Neutrophil (primary cell): ENCODE data around the gene ZDHHC14.

ENCODE experiments used
- H3K27ac ChIP-seq: fragments of 200-600 bp; sonication (generic); 2 replicates; pipeline ENCODE4 v1.5.1; 2016; ENCODE audit warnings: mild to moderate bottlenecking, moderate library complexity
- H3K27me3 ChIP-seq: fragments of 200-600 bp; sonication (generic); 2 replicates; pipeline ENCODE4 v1.6.0; 2016; ENCODE audit warnings: mild to moderate bottlenecking
- H3K36me3 ChIP-seq: fragments of 200-600 bp; sonication (generic); 2 replicates; pipeline ENCODE4 v1.5.1; 2017
- H3K4me1 ChIP-seq, 2 experiments: fragments of 200-600 bp in 1 of 2; sonication (generic) in 1 of 2; 1 replicate in 1 of 2; 2 replicates in 1 of 2; pipeline versions ENCODE4 v1.5.1 to v1.6.1; 2013 to 2016; ENCODE audit warnings: low read depth in 1 of 2, low read length in 1 of 2, mild to moderate bottlenecking in 1 of 2, moderate library complexity in 1 of 2; ENCODE audit not compliant: control insufficient read depth in 1 of 2, insufficient read depth in 1 of 2
- H3K4me3 ChIP-seq, 2 experiments: fragments of 200-600 bp in 1 of 2; sonication (generic) in 1 of 2; 1 replicate in 1 of 2; 2 replicates in 1 of 2; pipeline ENCODE4 v1.5.1; 2013 to 2016; ENCODE audit warnings: low read depth in 1 of 2, low read length in 1 of 2, mild to moderate bottlenecking in 1 of 2, moderate library complexity in 1 of 2
- H3K9me3 ChIP-seq: fragments of 200-600 bp; sonication (generic); 2 replicates; pipeline ENCODE4 v1.5.1; 2016
- TF ChIP-seq, protein P1 (sequence below): fragments of 200-600 bp; sonication (generic); IDR thresholded peaks from 2 replicates; pipeline ENCODE4 v1.5.1; 2016; ENCODE audit warnings: antibody characterized with exemption

Gene ZDHHC14

DNA sequence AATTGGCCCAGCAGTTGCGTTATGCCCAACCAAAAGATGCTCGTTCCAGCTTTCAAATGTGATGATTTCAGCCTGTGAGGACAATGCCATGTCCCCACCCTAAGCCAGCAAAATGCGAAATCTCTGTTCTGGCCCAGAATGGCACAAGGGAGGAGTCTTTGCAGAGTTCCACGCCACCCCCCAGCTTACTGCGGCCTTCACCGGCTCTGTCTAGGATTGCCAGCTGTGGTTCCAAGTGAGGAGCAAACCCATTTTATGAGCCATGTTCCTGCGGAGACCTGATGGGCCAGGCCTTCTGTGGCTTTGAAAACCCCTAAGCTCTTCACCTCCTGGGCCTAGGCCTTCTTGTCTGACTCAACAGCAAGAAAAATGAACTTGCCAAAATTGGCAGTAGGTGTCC lies 295.3 kb downstream of the ZDHHC14 start:
- Histone ChIP-seq H3K4me3 (no peak overlapping the region), H3K27me3 (peaks cover 3% of the 10 kb centered on the region), H3K4me1 (no peaks in the 10 kb centered on the region), H3K27ac (no peak overlapping the region), H3K36me3 (no peaks in the 10 kb centered on the region), H3K9me3 (no peaks in the 10 kb centered on the region)
- TF ChIP-seq, protein P1, sequence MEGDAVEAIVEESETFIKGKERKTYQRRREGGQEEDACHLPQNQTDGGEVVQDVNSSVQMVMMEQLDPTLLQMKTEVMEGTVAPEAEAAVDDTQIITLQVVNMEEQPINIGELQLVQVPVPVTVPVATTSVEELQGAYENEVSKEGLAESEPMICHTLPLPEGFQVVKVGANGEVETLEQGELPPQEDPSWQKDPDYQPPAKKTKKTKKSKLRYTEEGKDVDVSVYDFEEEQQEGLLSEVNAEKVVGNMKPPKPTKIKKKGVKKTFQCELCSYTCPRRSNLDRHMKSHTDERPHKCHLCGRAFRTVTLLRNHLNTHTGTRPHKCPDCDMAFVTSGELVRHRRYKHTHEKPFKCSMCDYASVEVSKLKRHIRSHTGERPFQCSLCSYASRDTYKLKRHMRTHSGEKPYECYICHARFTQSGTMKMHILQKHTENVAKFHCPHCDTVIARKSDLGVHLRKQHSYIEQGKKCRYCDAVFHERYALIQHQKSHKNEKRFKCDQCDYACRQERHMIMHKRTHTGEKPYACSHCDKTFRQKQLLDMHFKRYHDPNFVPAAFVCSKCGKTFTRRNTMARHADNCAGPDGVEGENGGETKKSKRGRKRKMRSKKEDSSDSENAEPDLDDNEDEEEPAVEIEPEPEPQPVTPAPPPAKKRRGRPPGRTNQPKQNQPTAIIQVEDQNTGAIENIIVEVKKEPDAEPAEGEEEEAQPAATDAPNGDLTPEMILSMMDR, result no peak

DNA sequence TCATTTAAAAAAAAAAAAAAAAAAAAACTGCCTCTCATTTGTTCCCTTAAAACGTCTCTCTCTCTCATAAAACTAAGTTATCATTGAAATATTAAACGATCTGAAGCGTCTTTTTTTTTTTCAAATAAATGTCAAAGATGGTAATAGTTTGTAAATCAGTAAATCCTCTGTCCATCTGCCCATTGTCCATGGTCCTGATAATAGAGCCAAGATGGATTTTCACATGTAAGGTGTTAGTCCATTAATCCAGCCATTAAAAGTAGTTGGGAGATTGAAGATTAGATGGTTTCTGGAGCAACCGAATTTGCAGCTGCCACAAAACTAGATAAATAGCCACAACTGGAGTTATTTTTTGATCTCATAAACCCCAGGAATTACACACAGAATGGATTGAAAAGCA lies 296.2 kb downstream of the ZDHHC14 start:
- TF ChIP-seq, protein P1, result no peak
- no peaks in the 10 kb centered on the region for H3K9me3 ChIP-seq

DNA sequence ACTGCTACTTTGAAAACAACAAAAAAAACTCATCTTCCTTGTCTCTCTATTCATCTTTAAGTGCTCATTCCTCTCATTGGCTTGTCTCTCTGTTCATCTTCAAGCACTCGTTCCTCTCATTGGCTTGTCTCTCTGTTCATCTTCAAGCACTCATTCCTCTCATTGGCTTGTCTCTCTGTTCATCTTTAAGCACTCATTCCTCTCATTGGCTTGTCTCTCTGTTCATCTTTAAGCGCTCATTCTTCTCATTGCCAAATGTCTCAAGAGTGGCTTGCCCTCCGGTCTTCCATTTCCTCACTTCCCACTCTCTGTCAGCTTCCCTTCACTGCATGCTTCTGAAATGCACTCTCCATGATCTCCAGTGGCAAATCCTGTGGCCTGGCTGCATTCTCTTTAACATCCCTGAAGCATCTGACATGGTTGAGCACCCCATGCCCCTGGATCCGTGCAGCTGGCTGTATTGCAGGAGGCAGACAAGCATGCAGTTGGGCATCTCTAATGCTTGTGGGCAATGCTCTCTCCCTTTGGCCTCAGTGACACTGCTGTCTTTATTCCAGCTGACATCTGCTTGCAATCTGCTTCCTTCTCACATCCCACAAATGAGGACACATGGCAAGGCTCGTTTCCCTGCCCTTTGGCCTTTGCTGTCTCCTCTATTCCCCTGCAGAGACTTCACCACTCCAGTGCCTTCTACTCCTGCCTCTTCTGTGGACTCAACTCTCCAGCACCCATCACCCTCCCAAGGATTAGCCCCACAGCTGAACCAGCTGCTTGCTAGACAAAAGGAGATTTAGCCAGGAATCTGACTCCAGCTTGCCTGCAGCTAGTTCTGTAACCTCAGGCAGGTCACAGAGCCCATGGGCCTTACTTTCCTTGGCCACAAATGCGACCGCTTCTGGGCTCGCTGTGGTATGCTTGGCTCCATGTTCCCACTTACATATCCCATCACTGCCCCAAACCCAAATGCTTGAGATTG lies 298.9 kb downstream of the ZDHHC14 start:
- Histone ChIP-seq H3K27ac (no peak overlapping the region), H3K36me3 (no peaks in the 10 kb centered on the region), H3K9me3 (no peaks in the 10 kb centered on the region), H3K4me1 (no peaks in the 10 kb centered on the region), H3K4me3 (no peak overlapping the region), H3K27me3 (peaks cover 3% of the 10 kb centered on the region)
- TF ChIP-seq, protein P1, result no peak

More for the DNA sequence above, 296.2 kb downstream of the ZDHHC14 start:
- H3K4me3 ChIP-seq, result no peak overlapping the region
- H3K27ac ChIP-seq, result no peak overlapping the region
- no peaks in the 10 kb centered on the region for H3K4me1 ChIP-seq
- peaks cover 3% of the 10 kb centered on the region for H3K27me3 ChIP-seq
- no peaks in the 10 kb centered on the region for H3K36me3 ChIP-seq

DNA sequence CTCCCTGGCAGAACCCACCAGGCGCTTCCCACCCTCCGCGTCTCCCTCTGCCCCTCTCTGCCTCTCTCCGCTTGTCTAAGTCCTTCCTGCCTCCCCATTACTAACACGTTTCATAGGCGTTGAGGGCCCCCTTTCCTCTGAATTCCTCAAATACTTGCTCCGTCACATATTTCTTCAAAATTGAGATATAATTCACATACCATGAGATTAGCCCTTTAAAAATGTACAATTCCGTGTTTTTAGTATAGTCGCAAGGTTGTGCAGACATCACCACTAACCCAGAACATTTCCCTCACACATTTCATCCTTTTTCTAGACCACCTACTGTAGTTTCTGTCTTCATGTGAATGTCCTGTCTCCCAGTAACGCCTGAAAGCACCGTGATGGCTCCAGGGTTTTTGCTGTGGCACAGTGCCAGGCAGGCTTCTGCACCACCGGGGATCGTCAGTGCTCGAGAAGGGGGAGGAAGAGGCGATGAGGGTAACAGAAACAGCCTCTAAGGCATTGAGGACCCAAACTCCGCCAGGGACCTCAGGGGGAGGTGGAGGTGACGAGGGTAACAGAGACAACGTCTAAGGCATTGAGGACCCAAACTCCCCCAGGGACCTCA lies 300.2 kb downstream of the ZDHHC14 start:
- no peak overlapping the region for H3K27ac ChIP-seq
- H3K36me3 ChIP-seq, result no peaks in the 10 kb centered on the region
- no peaks in the 10 kb centered on the region for H3K4me1 ChIP-seq
- TF ChIP-seq, protein P1, result no peak
- no peak overlapping the region for H3K4me3 ChIP-seq
- no peaks in the 10 kb centered on the region for H3K9me3 ChIP-seq
- peaks cover 3% of the 10 kb centered on the region for H3K27me3 ChIP-seq

DNA sequence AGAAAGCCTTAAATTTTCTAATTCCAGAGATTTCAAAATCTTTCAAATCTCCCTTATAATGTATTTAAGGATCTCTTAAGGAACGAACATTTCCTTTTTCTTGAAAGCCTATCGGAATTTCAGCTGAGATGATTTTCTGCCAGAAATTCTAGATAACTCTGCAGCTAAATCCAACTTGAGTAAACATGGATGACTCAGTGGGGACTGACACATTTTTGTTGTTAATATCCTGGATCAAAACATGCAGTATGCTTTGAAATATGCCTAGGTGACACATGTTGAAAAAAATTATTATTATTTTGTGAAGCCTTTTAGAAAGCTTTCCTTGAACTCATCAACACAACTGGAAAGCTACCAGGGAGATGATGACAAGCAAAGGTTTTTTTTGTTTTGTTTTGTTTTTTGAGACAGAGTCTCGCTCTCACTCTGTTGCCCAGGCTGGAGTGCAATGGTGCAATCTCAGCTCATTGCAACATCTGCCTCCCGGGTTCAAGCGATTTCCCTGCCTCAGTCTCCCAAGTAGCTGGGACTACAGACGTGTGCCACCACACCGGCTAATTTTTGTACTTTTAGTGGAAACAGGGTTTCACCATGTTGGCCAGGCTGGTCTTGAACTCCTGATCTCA lies 302.0 kb downstream of the ZDHHC14 start:
- TF ChIP-seq, protein P1, result no peak
- H3K36me3 ChIP-seq, result no peaks in the 10 kb centered on the region
- H3K27me3 ChIP-seq, result peaks cover 3% of the 10 kb centered on the region
- no peaks in the 10 kb centered on the region for H3K4me1 ChIP-seq
- H3K9me3 ChIP-seq, result no peaks in the 10 kb centered on the region
- H3K27ac ChIP-seq, result no peak overlapping the region
- no peak overlapping the region for H3K4me3 ChIP-seq
